K562 (cell line): Measurements from ENCODE around the gene CAPN5. TPM values are rescaled to one million over a fixed set of nuclear protein-coding genes. Genes with fewer than 3 reads are reported as not detected.

ENCODE experiments used
- ATAC-seq: fragments of 200-7000 bp; cut with Tn5 transposase; 3 replicates; pipeline ENCODE4 v1.9.1; 2020; ENCODE audit warnings: moderate library complexity
- BruUV-seq: library from RNA; stranded (reverse); fragments of 400-500 nt; replicated peaks from 2 replicates; lab custom pipeline; 2021; lab: Mats Ljungman, UMichigan
- CTCF ChIA-PET: fragments of 300-600 bp; formaldehyde crosslinking; extraction: SDS; loops from one replicate; lab custom pipeline; 2021; ENCODE audit warnings: low intra/inter-chr PET ratio; lab: Yijun Ruan, JAX
- POLR2A ChIA-PET: fragments of 300-600, 350-650 bp; sonication (Branson Sonifier 250); formaldehyde crosslinking; extraction: SDS; loops from one replicate; lab custom pipeline; 2021; ENCODE audit warnings: antibody characterized with exemption, inconsistent platforms; lab: Yijun Ruan, JAX
- DNase-seq, 4 experiments: peaks; one replicate each; pipeline versions ENCODE4 v3.0.0 to v3.0.0-alpha.2; 2011 to 2018; ENCODE audit warnings: low spot score in 3 of 4, mixed read lengths in 3 of 4; ENCODE audit errors: extremely low read depth in 1 of 4
- FAIRE-seq: peaks from 2 replicates; lab custom pipeline; 2011; peaks lifted over from hg19 to GRCh38; lab: Jason Lieb, UNC
- H2AFZ ChIP-seq: 2 replicates; pipeline ENCODE4 v1.6.0; 2011; ENCODE audit warnings: low read depth, low read length, control low read depth, inconsistent platforms
- H3K27ac ChIP-seq: fragments of 200-600 bp; 3 replicates; pipeline ENCODE4 v1.8.0; 2011; ENCODE audit warnings: low read depth, mild to moderate bottlenecking, control low read depth, inconsistent platforms, low read length, moderate library complexity, mixed read lengths; ENCODE audit errors: extremely low read depth
- H3K27me3 ChIP-seq, 2 experiments: fragments of 300-600 bp in 1 of 2; 2 replicates in 1 of 2; 3 replicates in 1 of 2; pipeline versions ENCODE4 v1.6.0 to v1.8.0; 2011; ENCODE audit warnings: inconsistent platforms in 2 of 2, low read length in 2 of 2, mild to moderate bottlenecking in 1 of 2, mixed read lengths in 1 of 2, moderate library complexity in 1 of 2; ENCODE audit not compliant: control insufficient read depth in 2 of 2, insufficient read depth in 2 of 2
- H3K36me3 ChIP-seq: fragments of 300-600 bp; 3 replicates; pipeline ENCODE4 v1.8.0; 2011; ENCODE audit warnings: mild to moderate bottlenecking, low read length, inconsistent platforms; ENCODE audit not compliant: control insufficient read depth, insufficient read depth
- H3K4me1 ChIP-seq, 2 experiments: fragments of 200-600 bp in 1 of 2; replicated peaks in 1 of 2; 2 replicates in 1 of 2; 3 replicates in 1 of 2; pipeline versions ENCODE4 v1.5.1 to v1.8.0; 2011; ENCODE audit warnings: inconsistent platforms in 2 of 2, low read length in 2 of 2, mild to moderate bottlenecking in 1 of 2, mixed read lengths in 1 of 2, moderate library complexity in 1 of 2; ENCODE audit not compliant: control insufficient read depth in 2 of 2, insufficient read depth in 2 of 2
- H3K4me2 ChIP-seq: 2 replicates; pipeline ENCODE4 v1.6.1; 2011; ENCODE audit warnings: low read length, control low read depth, inconsistent platforms, mixed read lengths; ENCODE audit not compliant: insufficient read depth
- H3K4me3 ChIP-seq: fragments of 200-600 bp; sonication (generic), shearing (Covaris generic); 2 replicates; pipeline ENCODE4 v1.5.1; 2016; ENCODE audit warnings: control low read depth, inconsistent platforms
- H3K79me2 ChIP-seq: fragments of 200-600 bp; 3 replicates; pipeline ENCODE4 v1.8.0; 2011; ENCODE audit warnings: low read length, inconsistent platforms; ENCODE audit not compliant: control insufficient read depth, insufficient read depth
- H3K9ac ChIP-seq, 2 experiments: 2 replicates each; pipeline versions ENCODE4 v1.6.0 to v1.6.1; 2011; ENCODE audit warnings: low read depth in 2 of 2, low read length in 2 of 2, control low read depth in 1 of 2, inconsistent platforms in 1 of 2, mild to moderate bottlenecking in 1 of 2, mixed read lengths in 1 of 2; ENCODE audit not compliant: insufficient read depth in 1 of 2
- H3K9me1 ChIP-seq: one replicate; pipeline ENCODE4 v1.6.0; 2011; ENCODE audit warnings: inconsistent platforms, mild to moderate bottlenecking, low read length, moderate library complexity; ENCODE audit not compliant: control insufficient read depth, insufficient read depth
- H3K9me3 ChIP-seq: replicated peaks from 2 replicates; pipeline ENCODE4 v1.5.1; 2011; ENCODE audit warnings: low read depth, low read length, inconsistent platforms; ENCODE audit not compliant: control insufficient read depth, insufficient read depth
- H4K20me1 ChIP-seq: replicated peaks from 2 replicates; pipeline ENCODE4 v1.6.1; 2011; ENCODE audit warnings: low read length, inconsistent platforms, mixed read lengths; ENCODE audit not compliant: control insufficient read depth, insufficient read depth
- CBFB ChIP-seq: sonication (generic); formaldehyde crosslinking; IDR thresholded peaks from 2 replicates; pipeline ENCODE4 v1.4.0; 2020; ENCODE audit warnings: mild to moderate bottlenecking, missing genetic modification reagents
- FOXK1 ChIP-seq: sonication (generic); formaldehyde crosslinking; IDR thresholded peaks from 2 replicates; pipeline ENCODE4 v1.8.0; 2022; ENCODE audit warnings: missing genetic modification reagents, mild to moderate bottlenecking, borderline replicate concordance
- IFI16 ChIP-seq: fragments of 250-450 bp; sonication (Bioruptor Pico); IDR thresholded peaks from 2 replicates; pipeline ENCODE4 v2.1.2; 2022; ENCODE audit warnings: mild to moderate bottlenecking, inconsistent platforms
- PURB ChIP-seq: sonication (generic); formaldehyde crosslinking; IDR thresholded peaks from 2 replicates; pipeline ENCODE4 v1.9.0; 2021; ENCODE audit warnings: low read depth, mild to moderate bottlenecking, missing genetic modification reagents
- ZNF507 ChIP-seq: conservative IDR thresholded peaks from 2 replicates; pipeline ENCODE4 v1.6.1; 2017; ENCODE audit warnings: missing genetic modification characterization, missing compliant biosample characterization
- WGBS: fragments of 100-300 bp; shearing (Covaris generic); methylation state at CpG from one replicate; pipeline ENCODE4 v1.1.6; 2016; ENCODE audit warnings: low coverage, mixed read lengths; ENCODE audit not compliant: insufficient coverage; ENCODE audit errors: missing lambda C conversion rate; 5-methylcytosine and 5-hydroxymethylcytosine counted together
- in situ Hi-C: fragments of 300-500 bp; cut with MboI; formaldehyde crosslinking; loops from 4 replicates; pipeline ENCODE4 v1.15.0; 2018; ENCODE audit warnings: inconsistent platforms, mixed read lengths
- intact Hi-C: fragments of 100-400 bp; cut with micrococcal nuclease; formaldehyde crosslinking; loops from 2 replicates; pipeline ENCODE4 v1.14.2; 2022
- polyA plus RNA-seq, 8 experiments: library from polyadenylated mRNA; depleted of rRNA in 4 of 8; stranded (reverse) in 5 of 8; unstranded in 3 of 8; fragments of >200 nt; fragmentation: Nextera tagmentation in 2 of 8; fragmentation: Illumina TruSeq in 1 of 8; extraction: Ambion mirVana in 2 of 8; extraction: Trizol in 1 of 8; gene quantifications; 2 replicates each; pipeline versions ENCODE4 v1.2.1 to v1.2.3, GENCODE V29; 2011 to 2014; ENCODE audit warnings: inconsistent platforms in 1 of 8, missing spikeins in 1 of 8
- total RNA-seq, 7 experiments: library from RNA; depleted of rRNA in 6 of 7; stranded (reverse); fragments of >200 nt in 6 of 7; fragmentation: Illumina TruSeq in 2 of 7; extraction: Trizol in 2 of 7; gene quantifications; 2 replicates each; pipeline versions ENCODE4 v1.2.1 to v1.2.3, GENCODE V29; 2011 to 2021; ENCODE audit warnings: low replicate concordance in 1 of 7
- TF ChIP-seq, protein P1 (sequence below): fragments of 250-450 bp; sonication (Bioruptor Pico); IDR thresholded peaks from 2 replicates; pipeline ENCODE4 v1.4.0; 2020; ENCODE audit warnings: borderline replicate concordance

The CAPN5 gene
- total and polyA plus RNA-seq, 9 of the 15 experiments (the other 6 are each of a cell fraction or from before 2014, with no cell fraction given), result 0.04 to 0.44 (median 0.14) TPM; not detected in 2

DNA sequence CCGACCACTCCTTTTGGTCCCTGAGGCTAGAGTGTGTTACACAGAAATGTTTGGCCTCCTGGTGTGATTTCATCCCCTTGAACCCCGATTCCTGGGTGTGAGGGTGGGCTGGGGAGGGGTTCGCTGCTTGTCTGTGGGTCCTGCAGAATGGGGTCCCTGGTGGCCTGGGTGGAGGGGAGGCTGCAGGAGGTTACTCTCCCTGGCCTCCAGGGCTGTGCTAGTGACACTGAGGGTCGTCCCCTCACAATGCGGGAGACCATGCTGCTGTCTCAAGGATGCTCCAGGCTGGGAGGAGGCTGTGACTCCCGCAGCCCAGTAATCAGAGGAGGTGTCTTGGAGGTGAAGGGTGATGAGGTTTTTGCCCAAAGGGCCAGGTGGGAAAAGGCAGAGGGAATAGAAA lies 18.9 kb downstream of the CAPN5 start:
- peaks cover 0 to 20% of the 10 kb centered on the region in 2 experiments; a peak in 3 of 5 replicates for H3K4me1 ChIP-seq
- BruUV-seq, result no TSS peak
- H3K36me3 ChIP-seq, result no peaks in the 10 kb centered on the region
- 38% methylated on average over 6 of the region's 6 CpGs for WGBS
- ChIA-PET CTCF (no interaction called here), POLR2A (no interaction called here)
- no peak overlapping the region for H3K9ac ChIP-seq
- H3K4me2 ChIP-seq, result no peak overlapping the region
- no peak overlapping the region for H3K27ac ChIP-seq
- H4K20me1 ChIP-seq, result peaks cover 4% of the 10 kb centered on the region; the same call in 1 of the 2 replicates
- no peaks in the 10 kb centered on the region for H3K79me2 ChIP-seq
- DNase-seq, result no peak
- H2AFZ ChIP-seq, result no peak overlapping the region
- TF ChIP-seq IFI16 (CRISPR knock-in tag) (no peak), FOXK1 (CRISPR knock-in tag) (no peak), ZNF507 (tag) (no peak), PURB (CRISPR knock-in tag) (no peak), CBFB (CRISPR knock-in tag) (no peak)
- TF ChIP-seq, protein P1, sequence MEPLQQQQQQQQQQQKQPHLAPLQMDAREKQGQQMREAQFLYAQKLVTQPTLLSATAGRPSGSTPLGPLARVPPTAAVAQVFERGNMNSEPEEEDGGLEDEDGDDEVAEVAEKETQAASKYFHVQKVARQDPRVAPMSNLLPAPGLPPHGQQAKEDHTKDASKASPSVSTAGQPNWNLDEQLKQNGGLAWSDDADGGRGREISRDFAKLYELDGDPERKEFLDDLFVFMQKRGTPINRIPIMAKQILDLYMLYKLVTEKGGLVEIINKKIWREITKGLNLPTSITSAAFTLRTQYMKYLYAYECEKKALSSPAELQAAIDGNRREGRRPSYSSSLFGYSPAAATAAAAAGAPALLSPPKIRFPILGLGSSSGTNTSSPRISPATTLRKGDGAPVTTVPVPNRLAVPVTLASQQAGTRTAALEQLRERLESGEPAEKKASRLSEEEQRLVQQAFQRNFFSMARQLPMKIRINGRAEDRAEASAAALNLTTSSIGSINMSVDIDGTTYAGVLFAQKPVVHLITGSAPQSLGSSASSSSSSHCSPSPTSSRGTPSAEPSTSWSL (CRISPR knock-in tag), result no peak
- in situ Hi-C loops (no loop called here), intact Hi-C loops (no loop called here)
- ATAC-seq, result no peak
- no peaks in the 10 kb centered on the region for H3K9me3 ChIP-seq
- no peak overlapping the region for H3K4me3 ChIP-seq
- H3K27me3 ChIP-seq, result peaks cover 0 to 27% of the 10 kb centered on the region in 2 experiments; a peak in 2 of 5 replicates
- no peak for FAIRE-seq
- no peaks in the 10 kb centered on the region for H3K9me1 ChIP-seq
